ENCODE measurements around the gene NDUFS3. TPM values are rescaled to one million over a fixed set of nuclear protein-coding genes. Genes with fewer than 3 reads are reported as not detected.

NDUFS3 gene
- total and polyA plus RNA-seq, 2 of the 13 experiments (the other 11 are each of a cell fraction or from before 2014, with no cell fraction given), result 151 to 184 TPM

- Histone ChIP-seq H3K27me3 (ENCODE audit: control insufficient read depth in 1 of 2, insufficient read depth in 2 of 2, low read length in 2 of 2) (peaks cover 2 to 6% of the 10 kb centered on the region in 2 experiments; a peak in 2 of 5 replicates), H3K9me3 (ENCODE audit: low read length) (no peaks in the 10 kb centered on the region), H4K20me1 (ENCODE audit: insufficient read depth, low read length) (no peaks in the 10 kb centered on the region), H3K36me3 (replicated peaks in 1 of 2; ENCODE audit: control insufficient read depth in 1 of 2, insufficient read depth in 2 of 2, low read length in 2 of 2) (no peaks in the 10 kb centered on the region), H3K4me3 (replicated peaks in 1 of 3; ENCODE audit: insufficient read depth in 1 of 3, low read depth in 2 of 3, low read length in 3 of 3) (no peak overlapping the region), H3K9ac (ENCODE audit: insufficient read depth, low read depth, low read length) (no peak overlapping the region), H3K79me2 (ENCODE audit: insufficient read depth, low read length) (no peaks in the 10 kb centered on the region), H2AFZ (ENCODE audit: low read length) (no peak overlapping the region), H3K27ac (ENCODE audit: extremely low read length, insufficient read depth, low read length) (no peak overlapping the region), H3K4me1 (ENCODE audit: insufficient read depth, low read length) (peaks cover 19% of the 10 kb centered on the region), H3K4me2 (ENCODE audit: low read depth, low read length) (no peak overlapping the region)
- CTCF ChIA-PET (ENCODE audit: low intra/inter-chr PET ratio, low total read pairs), result no interaction called here
- in situ Hi-C loops (cut with HindIII; ENCODE audit: extremely low pct_ligation_motif_present, low pct_unique_long_range_greater_than_20kb) (no loop called here), intact Hi-C loops (cut with micrococcal nuclease; ENCODE audit: unreplicated experiment) (no loop called here)
- ATAC-seq (peak; percentile 12; the same call in 1 of the 3 replicates), DNase-seq (ENCODE audit: low spot score) (no peak), FAIRE-seq (no peak)
- no TSS peak for BruUV-seq (replicated peaks)
- POLR2A ChIA-PET, result no interaction called here
- WGBS (ENCODE audit: low lambda C conversion rate), result 33% methylated on average over 4 of the region's 4 CpGs
- TF ChIP-seq LCORL (IDR thresholded peaks at IDR 0.05) (no peak), LCORL (CRISPR knock-in tag; IDR thresholded peaks at IDR 0.05) (no peak), ZNF816 (CRISPR knock-in tag; IDR thresholded peaks at IDR 0.05; ENCODE audit: borderline replicate concordance) (no peak), ZSCAN22 (CRISPR knock-in tag; IDR thresholded peaks at IDR 0.05) (0 out of 2 replicates have a peak, but pooled peaks have one; percentile 63), EHMT2 (IDR thresholded peaks at IDR 0.05; ENCODE audit: borderline replicate concordance, low read depth, low read length) (no peak), SAP130 (CRISPR knock-in tag; IDR thresholded peaks at IDR 0.05; ENCODE audit: low read depth) (peak; percentile 29; the same call in 1 of the 2 replicates), ZNF263 (CRISPR knock-in tag; IDR thresholded peaks at IDR 0.05) (peak; percentile 52; the same call in 1 of the 2 replicates), ARNTL (CRISPR knock-in tag; IDR thresholded peaks at IDR 0.05) (peak; percentile 90), HBP1 (CRISPR knock-in tag; IDR thresholded peaks at IDR 0.05; ENCODE audit: low read depth) (no peak)
These were observed 21.0 kb downstream of the NDUFS3 start for GRCh38 chr11:47599902-47600301.

- POLR2A ChIA-PET, result no interaction called here
- TF ChIP-seq SOX13 (IDR thresholded peaks at IDR 0.05) (no peak), SOX13 (CRISPR knock-in tag; conservative IDR thresholded peaks at IDR 0.05 in 1 of 2, IDR thresholded peaks at IDR 0.05 in 1 of 2) (no peak), TERF1 (CRISPR knock-in tag; IDR thresholded peaks at IDR 0.05) (no peak), ZNF878 (CRISPR knock-in tag; IDR thresholded peaks at IDR 0.05) (no peak), NR2F1 (CRISPR knock-in tag; IDR thresholded peaks at IDR 0.05) (no peak), ERF (CRISPR knock-in tag; IDR thresholded peaks at IDR 0.05) (no peak), ZUFSP (CRISPR knock-in tag; IDR thresholded peaks at IDR 0.05; ENCODE audit: borderline replicate concordance) (no peak), ZKSCAN1 (IDR thresholded peaks at IDR 0.05; ENCODE audit: low read length) (no peak)
These were observed 24.4 kb downstream of the NDUFS3 start for GRCh38 chr11:47603295-47603694.

More at GRCh38 chr11:47603295-47603694, 24.4 kb downstream of the NDUFS3 start:
- Histone ChIP-seq H3K9ac (ENCODE audit: insufficient read depth, low read depth, low read length) (no peak overlapping the region), H3K79me2 (ENCODE audit: insufficient read depth, low read length) (no peaks in the 10 kb centered on the region), H3K27ac (ENCODE audit: extremely low read length, insufficient read depth, low read length) (no peak overlapping the region), H3K4me2 (ENCODE audit: low read depth, low read length) (no peak overlapping the region), H4K20me1 (ENCODE audit: insufficient read depth, low read length) (no peaks in the 10 kb centered on the region), H3K27me3 (ENCODE audit: control insufficient read depth in 1 of 2, insufficient read depth in 2 of 2, low read length in 2 of 2) (no peaks in the 10 kb centered on the region; a peak in 1 of 5 replicates), H2AFZ (ENCODE audit: low read length) (no peak overlapping the region), H3K36me3 (replicated peaks in 1 of 2; ENCODE audit: control insufficient read depth in 1 of 2, insufficient read depth in 2 of 2, low read length in 2 of 2) (no peaks in the 10 kb centered on the region), H3K4me3 (replicated peaks in 1 of 3; ENCODE audit: insufficient read depth in 1 of 3, low read depth in 2 of 3, low read length in 3 of 3) (no peak overlapping the region), H3K4me1 (ENCODE audit: insufficient read depth, low read length) (peaks cover 16% of the 10 kb centered on the region), H3K9me3 (ENCODE audit: low read length) (no peaks in the 10 kb centered on the region)
- CTCF ChIA-PET (ENCODE audit: low intra/inter-chr PET ratio, low total read pairs), result no interaction called here
- DNase-seq (ENCODE audit: low spot score) (no peak), FAIRE-seq (no peak), ATAC-seq (no peak)
- in situ Hi-C loops (cut with HindIII; ENCODE audit: extremely low pct_ligation_motif_present, low pct_unique_long_range_greater_than_20kb) (no loop called here), intact Hi-C loops (cut with micrococcal nuclease; ENCODE audit: unreplicated experiment) (no loop called here)
- WGBS (ENCODE audit: low lambda C conversion rate), result 91% methylated on average over 4 of the region's 4 CpGs
- BruUV-seq (replicated peaks), result no TSS peak

All from HepG2 (cell line).